ENCODE measurements around the gene HSD11B1L.

DNA sequence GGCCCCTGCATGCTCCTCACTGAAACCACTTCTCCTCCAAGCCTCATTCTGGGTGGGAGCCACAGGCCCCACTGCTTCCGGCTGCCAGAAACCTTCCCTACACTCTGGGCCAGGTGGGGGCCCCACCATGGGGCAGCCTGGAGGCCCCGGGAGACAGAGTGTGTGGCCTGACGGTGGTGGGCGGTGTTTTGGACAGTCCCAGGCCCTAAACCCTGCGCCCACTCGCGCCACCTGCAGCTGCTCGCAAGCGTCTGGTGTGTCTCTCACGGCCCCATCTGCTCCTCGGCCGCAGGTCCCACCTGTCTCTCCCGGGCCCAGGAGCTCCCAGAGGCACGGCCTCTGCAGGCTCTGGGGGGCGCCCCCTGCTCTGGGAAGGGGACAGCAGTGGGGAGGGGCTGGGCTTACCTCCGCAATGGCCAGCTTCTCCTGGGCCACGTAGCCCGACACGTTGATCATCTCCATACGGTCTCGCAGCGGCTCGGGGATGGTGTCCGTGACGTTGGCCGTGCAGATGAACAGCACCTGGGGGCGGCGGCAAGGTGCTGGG, 14.9 kb downstream of the HSD11B1L start:
- no peak for TF ChIP-seq EP300 (IDR thresholded peaks at IDR 0.05)
- TF ChIP-seq, protein P1, sequence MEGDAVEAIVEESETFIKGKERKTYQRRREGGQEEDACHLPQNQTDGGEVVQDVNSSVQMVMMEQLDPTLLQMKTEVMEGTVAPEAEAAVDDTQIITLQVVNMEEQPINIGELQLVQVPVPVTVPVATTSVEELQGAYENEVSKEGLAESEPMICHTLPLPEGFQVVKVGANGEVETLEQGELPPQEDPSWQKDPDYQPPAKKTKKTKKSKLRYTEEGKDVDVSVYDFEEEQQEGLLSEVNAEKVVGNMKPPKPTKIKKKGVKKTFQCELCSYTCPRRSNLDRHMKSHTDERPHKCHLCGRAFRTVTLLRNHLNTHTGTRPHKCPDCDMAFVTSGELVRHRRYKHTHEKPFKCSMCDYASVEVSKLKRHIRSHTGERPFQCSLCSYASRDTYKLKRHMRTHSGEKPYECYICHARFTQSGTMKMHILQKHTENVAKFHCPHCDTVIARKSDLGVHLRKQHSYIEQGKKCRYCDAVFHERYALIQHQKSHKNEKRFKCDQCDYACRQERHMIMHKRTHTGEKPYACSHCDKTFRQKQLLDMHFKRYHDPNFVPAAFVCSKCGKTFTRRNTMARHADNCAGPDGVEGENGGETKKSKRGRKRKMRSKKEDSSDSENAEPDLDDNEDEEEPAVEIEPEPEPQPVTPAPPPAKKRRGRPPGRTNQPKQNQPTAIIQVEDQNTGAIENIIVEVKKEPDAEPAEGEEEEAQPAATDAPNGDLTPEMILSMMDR (IDR thresholded peaks at IDR 0.05), result no peak

Measured in tibial nerve (tissue), 4 donors.